GM12801 (cell line): ENCODE measurements around the gene MRPS22.

ENCODE experiments used
- TF ChIP-seq, protein P1 (sequence below): IDR thresholded peaks from one replicate; pipeline ENCODE4 v1.5.1; 2011; ENCODE audit warnings: control low read depth; ENCODE audit not compliant: insufficient read length; ENCODE audit errors: extremely low read depth

MRPS22 gene

DNA sequence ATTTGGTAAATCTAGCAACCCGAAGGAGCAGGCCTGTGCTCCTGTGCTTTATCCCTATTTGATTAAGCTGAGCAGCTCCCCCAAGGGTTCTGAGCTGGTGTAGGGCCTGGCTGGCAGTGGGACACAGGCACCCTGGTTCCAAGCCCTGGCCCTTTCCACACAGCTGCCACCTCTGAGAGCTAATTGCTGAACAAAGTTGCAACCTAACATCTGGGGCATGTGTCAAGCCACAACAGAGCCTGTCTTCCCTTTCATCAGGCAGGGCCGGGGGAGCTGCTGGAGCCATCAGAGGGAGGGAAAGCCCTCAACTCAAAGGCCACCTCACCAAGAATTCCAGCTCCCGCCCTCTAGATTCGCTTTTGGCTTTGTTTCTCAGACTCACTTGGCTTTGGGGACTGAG lies 17.1 kb upstream of the MRPS22 start:
- TF ChIP-seq, protein P1, sequence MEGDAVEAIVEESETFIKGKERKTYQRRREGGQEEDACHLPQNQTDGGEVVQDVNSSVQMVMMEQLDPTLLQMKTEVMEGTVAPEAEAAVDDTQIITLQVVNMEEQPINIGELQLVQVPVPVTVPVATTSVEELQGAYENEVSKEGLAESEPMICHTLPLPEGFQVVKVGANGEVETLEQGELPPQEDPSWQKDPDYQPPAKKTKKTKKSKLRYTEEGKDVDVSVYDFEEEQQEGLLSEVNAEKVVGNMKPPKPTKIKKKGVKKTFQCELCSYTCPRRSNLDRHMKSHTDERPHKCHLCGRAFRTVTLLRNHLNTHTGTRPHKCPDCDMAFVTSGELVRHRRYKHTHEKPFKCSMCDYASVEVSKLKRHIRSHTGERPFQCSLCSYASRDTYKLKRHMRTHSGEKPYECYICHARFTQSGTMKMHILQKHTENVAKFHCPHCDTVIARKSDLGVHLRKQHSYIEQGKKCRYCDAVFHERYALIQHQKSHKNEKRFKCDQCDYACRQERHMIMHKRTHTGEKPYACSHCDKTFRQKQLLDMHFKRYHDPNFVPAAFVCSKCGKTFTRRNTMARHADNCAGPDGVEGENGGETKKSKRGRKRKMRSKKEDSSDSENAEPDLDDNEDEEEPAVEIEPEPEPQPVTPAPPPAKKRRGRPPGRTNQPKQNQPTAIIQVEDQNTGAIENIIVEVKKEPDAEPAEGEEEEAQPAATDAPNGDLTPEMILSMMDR = no peak

GRCh38 chr3:139327231-139327630 lies 16.6 kb upstream of the MRPS22 start:
- TF ChIP-seq, protein P1 = no peak

DNA sequence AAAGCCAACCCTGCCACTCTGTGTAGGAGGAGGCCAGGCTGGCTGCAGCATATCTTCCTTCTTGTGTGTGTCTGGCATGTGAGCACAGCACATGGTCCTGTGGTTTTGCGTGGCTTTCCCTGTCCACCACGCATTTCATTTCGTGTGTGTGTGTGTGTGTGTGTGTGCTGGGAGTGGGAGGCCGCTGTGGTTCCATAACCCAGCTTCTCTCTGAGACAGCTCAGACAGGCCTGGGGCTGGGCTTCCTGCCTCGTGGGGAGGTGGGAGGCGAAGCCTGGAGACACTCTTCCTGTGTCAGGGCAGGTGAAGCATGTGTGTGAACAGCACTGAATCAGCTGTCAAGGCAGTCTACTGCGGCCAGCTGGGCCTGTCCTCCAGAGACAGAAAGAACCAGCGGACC lies 16.0 kb upstream of the MRPS22 start:
- TF ChIP-seq, protein P1 = no peak

DNA sequence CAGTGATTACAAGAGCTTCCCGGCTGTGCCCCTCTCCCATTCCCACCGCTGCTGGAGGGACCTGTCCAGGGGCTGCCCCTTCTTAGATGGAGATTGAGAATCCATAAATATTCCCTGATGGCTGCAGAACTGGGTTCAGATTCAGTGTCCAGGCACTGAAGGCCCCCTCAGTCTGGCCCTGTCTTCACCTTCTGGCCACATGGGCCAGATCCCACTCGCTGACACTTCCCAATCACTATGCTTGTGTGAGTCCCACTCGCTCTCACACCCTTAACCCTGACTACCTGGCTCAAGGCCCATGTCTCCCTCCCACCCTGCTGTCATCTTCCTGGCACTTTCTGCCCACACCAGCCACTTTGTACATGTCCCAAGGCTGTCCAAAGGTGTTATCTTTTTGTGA lies 15.5 kb upstream of the MRPS22 start:
- TF ChIP-seq, protein P1 = no peak

DNA sequence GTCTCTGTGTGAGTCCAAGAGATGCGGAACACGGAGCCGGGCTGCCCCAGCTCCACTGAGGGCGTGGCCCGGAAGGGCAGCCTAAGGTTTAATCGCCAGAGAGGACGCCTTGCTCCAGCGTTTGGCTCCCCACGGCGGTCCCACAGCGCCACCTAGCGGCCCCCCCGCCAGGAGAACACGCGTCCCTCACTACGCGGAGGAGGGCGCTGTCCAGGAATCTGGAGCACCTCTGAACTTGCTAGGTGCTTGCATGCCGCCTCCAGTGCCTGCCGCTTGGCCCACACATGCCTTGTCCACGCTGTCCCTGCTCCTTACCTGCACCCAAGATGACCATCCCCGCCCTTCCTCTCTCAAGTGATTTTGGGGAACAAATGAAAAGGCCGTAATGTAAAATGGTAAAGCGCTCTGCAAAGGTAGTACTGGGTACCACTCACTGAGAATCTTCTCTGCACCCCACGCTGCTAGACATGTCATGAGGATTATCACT lies 14.4 kb upstream of the MRPS22 start:
- TF ChIP-seq, protein P1 = peak; percentile 17

DNA sequence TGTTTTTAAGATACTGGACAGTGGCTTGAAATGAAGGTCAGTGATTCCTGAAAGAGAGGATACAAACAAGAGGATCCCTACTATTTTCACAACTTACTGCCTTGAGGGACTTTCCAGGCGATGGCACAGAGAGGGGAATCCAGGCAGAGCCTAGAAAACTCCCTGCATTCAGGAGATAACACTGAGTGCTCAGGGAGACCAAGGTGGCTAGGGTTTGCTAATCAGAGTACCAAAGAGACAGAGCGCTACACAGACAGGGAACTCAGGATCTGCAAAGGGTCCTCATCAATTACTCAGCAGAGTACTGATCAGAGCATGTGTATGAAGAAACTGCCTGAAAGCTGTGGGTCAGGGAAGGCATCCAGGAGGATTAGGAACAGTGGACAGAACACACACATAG lies 11.7 kb upstream of the MRPS22 start:
- TF ChIP-seq, protein P1 = no peak

GRCh38 chr3:139338405-139338804 lies 5.4 kb upstream of the MRPS22 start:
- TF ChIP-seq, protein P1 = no peak

DNA sequence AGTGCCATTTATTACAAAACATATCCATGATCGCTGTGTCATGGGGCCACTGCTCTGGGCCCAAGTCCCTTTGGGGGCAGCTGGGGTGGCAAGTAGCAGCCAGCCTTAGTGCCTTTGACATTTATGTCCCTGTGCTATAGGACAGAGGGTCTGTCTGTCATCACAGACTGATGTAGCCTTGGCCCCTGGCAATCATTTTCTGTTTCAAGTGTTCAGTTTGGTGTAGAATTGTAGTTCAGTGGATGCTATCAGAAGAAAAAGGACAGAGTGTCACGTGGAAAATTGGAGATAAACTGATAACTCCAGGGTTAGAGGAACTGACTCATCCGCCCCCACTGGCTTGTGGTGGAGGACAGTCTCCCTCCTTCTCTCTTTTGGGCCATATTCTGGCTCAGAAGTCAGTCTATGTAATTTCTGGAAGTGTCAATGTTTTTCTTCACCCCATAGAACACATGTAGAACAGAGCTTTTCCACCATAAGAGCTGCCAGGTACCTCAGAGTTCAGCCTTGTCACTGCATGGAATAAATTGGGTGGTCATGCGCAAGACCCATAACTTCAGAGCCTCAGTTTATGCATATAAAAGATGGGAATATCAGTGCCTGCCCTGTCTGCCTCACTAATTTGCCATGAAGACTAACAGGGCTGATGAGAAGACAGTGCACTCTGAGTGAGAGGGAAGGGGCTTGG lies 4.5 kb upstream of the MRPS22 start:
- TF ChIP-seq, protein P1 = no peak
